ENCODE results near the gene PDCD6IP.

- TF ChIP-seq CTCF (IDR thresholded peaks at IDR 0.05; ENCODE audit: insufficient read depth, low read depth, low read length) (no peak), EZH2 (IDR thresholded peaks at IDR 0.05; ENCODE audit: insufficient read depth, low read length) (no peak)
Observed at GRCh38 chr3:33869977-33870376, 71.5 kb downstream of the PDCD6IP start.

Measured in astrocyte (in vitro differentiated cells and primary cell).